ENCODE results near the gene TTC33. TPM values are rescaled to one million over a fixed set of nuclear protein-coding genes. Genes with fewer than 3 reads are reported as not detected.
"Not testable (repeated sequence)": the region's sequence is repeated elsewhere in the genome, so short reads cannot be mapped to it uniquely, and the experiment has no call there.

TTC33 gene
- polyA plus RNA-seq, 4 donors, result 31.5 to 43.9 (median 34.2) TPM

DNA sequence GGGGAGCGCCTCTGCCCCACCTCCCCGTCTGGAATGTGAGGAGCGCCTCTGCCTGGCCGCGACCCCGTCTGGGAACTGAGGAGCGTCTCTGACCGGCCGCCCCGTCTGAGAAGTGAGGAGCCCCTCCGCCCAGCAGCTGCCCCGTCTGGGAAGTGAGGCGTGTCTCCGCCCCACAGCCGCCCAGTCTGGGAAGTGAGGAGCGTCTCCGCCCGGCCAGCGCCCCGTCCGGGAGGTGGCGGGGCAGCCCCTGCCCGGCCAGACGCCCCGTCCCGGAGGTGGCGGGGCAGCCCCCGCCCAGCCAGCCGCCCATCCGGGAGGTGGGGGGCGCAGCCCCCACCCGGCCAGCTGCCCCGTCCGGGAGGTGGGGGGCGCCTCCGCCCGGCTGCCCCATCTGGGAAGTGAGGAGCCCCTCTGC lies 33.3 kb downstream of the TTC33 start:
- DNase-seq (ENCODE audit: low read depth in 4 of 4, low spot score in 2 of 4), result not testable (repeated sequence)

- DNase-seq (ENCODE audit: low read depth in 4 of 4, low spot score in 2 of 4), result no peak
Measured at GRCh38 chr5:40720069-40720468, 35.7 kb downstream of the TTC33 start.

DNA sequence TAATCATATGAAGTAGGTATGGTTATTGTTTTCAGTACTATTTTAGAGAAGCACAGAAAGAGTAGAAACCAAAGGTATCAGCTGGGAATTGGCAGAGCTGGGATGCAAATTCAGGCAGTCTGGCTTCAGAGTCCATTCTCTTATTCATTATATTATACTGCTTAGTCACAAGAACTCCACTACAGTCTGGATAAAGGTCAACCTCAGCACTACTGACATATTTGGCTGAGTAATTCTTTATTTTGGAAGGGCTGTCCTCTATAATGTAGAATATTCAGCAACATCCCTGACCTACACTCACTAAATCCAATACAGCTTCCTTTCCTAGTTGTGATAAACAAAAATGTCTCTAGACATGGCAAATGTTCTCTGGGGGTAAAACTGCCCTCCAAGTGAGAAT lies 38.5 kb downstream of the TTC33 start:
- no peak for DNase-seq (ENCODE audit: low read depth in 4 of 4, low spot score in 2 of 4)

DNA sequence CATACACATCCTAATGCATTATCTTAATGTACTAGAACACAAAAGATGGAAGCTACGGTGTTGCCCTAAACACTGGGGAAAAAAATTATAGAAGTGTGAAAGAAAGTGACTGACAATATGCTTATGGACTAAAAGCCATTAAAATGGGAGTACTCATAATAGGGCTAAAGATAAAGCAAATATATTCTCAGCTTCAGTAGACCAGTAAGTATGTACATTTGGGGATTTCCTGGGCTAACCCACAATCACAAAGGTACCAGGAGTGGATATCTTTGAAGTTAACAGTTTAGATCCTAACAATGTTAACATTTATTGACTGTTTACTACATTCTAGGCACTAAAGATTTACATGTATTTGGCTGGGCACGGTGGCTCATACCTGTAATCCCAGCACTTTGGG lies 39.2 kb downstream of the TTC33 start:
- DNase-seq (ENCODE audit: low read depth in 4 of 4, low spot score in 2 of 4), result no peak

- no peak for DNase-seq (ENCODE audit: low read depth in 4 of 4, low spot score in 2 of 4)
Measured at GRCh38 chr5:40716000-40716399, 39.8 kb downstream of the TTC33 start.

DNA sequence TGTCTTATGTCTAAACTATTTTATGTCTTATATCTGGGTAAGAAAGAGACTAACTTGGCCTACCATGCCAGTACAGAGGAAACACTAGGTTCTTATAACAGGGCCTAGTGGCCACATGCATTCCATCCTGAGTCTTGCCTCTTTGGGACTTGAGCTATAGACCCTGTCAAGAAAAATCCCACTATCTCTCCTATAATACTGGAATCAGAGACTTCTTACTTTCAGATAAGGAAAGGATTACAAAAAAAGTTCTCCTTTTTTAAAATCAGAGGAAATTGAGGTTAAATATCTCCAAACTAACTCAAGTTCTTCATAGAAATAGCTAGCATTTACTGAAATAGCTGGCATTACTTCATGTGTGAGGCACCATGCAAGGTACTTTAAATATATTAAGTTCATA lies 41.8 kb downstream of the TTC33 start:
- no peak for DNase-seq (ENCODE audit: low read depth in 4 of 4, low spot score in 2 of 4)

GRCh38 chr5:40710575-40710974 lies 45.2 kb downstream of the TTC33 start:
- DNase-seq (ENCODE audit: low read depth in 4 of 4, low spot score in 2 of 4), result not testable (repeated sequence)

DNA sequence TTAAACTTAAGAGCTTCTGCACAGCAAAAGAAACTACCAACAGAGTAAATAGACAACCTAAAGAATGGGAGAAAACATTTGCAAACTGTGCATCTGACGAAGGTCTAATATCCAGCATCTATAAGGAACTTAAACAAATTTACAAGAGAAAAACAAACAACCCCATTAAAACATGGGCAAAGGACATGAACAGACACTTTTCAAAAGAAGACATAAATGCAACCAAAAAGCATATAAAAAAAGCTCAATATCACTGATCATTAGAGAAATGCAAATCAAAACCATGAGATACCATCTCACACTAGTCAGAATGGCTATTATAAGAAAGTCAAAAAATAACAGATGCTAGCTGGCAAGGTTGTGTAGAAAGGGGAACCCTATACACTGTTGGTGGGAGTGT lies 50.3 kb downstream of the TTC33 start:
- not testable (repeated sequence) for DNase-seq (ENCODE audit: low read depth in 4 of 4, low spot score in 2 of 4)

DNA sequence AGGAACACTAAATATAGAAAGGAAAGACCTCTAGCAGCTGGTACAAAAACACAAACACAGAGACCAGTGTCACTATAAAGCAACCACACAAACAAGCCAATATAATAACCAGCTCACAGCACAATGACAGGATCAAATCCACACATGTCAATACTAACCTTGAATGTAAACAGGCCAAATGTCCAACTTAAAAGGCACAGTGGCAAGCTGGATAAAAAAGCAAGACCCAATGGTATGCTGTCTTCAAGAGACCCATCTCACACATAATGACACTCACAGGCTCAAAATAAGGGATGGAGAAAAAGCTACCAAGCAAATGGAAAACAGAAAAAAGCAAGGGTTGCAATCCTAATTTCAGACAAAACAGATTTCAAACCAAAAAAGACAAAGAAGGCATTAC lies 53.7 kb downstream of the TTC33 start:
- not testable (repeated sequence) for DNase-seq (ENCODE audit: low read depth in 4 of 4, low spot score in 2 of 4)

DNA sequence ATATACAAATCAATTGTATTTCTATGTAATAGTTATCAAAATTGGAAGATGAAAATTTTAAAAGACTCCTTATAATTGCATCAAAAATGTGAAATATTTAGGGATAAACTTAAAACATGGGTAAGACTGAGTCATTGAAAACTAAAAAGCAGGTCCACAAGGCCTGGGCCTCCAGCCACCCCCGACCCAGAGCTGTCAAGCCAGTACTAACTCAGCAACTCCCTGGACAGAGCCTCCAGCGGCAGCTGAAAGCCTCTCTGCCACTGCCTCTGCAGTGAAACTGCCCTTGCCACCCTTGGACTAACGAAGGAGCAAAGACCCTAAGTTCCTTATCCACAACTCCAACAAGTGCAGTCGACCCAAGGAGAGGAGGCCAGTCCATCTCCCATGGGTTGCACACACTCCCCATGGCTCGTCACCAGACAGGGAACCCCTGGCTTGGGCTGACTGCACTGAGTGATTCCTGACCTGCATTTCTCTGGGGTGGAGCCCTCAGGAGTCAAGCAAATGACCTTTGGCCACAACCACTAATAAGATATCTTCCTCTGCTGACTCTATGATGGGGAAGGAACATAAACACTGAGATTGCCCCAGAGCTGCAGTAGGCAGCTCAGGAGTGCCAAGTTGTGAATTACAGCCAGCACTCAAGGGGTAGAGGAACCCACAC lies 55.5 kb downstream of the TTC33 start:
- DNase-seq (ENCODE audit: low read depth in 4 of 4, low spot score in 2 of 4), result no peak

DNA sequence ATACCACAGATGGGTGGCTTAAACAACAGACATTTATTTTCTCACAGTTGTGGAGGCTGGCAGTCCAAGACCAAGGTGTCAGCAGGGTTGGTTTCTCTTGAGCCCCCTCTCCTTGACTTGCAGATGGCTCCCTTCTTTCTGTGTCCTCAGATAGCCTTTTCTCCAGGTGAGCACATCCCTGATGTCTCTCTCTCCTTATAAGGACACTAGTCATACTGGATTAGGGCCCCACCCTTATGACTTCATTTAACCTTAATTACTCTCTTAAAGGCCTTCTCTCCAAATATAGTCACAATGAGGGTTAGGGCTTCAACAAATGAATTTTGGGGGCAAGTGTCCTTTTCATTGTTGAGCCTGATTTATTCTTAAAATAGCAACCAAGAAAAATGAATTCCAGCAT lies 61.3 kb downstream of the TTC33 start:
- no peak for DNase-seq (ENCODE audit: low read depth in 4 of 4, low spot score in 2 of 4)

DNA sequence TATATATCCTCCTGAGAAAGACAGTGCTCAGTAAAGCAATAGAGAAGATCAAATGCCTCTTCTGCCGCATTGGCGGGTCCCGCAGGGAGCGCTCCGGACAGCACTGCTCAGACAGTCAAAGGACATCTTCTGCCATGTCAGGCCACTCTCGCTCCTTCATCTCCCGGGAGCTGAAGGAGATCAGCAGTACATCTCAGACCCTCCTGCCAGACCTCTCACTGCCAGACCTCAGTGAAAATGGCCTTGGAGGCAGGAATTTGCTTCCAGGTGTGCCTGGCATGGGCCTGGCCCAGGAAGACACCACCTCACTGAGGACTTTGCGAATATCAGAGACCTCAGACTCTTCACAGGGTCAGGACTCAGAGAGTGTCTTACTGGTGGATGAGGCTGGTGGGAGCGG lies 63.9 kb downstream of the TTC33 start:
- DNase-seq (ENCODE audit: low read depth in 4 of 4, low spot score in 2 of 4), result no peak

DNA sequence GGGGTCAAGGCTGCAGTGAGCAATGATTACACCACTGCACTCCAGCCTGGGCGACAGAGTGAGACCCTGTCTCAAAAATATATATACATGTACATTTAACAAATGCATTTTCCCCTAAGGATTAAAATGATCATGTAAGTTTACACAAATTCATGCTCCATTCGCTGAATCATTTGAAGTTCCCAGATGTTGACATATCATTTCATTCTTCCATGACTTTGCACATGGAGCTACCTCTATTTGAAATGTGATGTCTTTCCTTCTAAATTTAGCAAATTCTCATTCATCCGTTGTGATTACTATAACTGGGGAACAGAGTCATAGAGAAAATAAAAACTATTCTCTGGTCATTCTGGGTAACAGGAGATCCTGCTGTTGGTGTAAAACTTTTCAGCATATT lies 65.5 kb downstream of the TTC33 start:
- no peak for DNase-seq (ENCODE audit: low read depth in 4 of 4, low spot score in 2 of 4)

- no peak for DNase-seq (ENCODE audit: low read depth in 4 of 4, low spot score in 2 of 4)
Measured at GRCh38 chr5:40689438-40689837, 66.3 kb downstream of the TTC33 start.

DNA sequence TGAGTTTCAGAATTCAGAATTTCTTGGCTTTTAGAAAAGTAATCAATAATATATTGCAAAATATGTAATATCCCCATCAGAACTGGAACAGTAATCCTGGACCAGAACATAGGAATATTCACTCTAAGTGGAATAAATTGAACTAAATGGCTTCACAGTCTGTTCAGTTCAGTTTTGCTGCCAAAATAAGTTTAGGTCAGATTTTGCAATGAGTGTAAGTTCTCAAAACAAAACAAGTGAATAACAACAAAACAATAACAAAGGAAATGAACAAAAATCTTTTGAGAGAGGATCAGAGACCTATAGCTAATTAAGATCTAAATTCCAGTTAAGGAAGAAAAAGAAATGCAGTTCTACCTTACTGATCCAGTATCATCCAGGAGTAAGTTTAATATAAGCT lies 66.8 kb downstream of the TTC33 start:
- no peak for DNase-seq (ENCODE audit: low read depth in 4 of 4, low spot score in 2 of 4)

DNA sequence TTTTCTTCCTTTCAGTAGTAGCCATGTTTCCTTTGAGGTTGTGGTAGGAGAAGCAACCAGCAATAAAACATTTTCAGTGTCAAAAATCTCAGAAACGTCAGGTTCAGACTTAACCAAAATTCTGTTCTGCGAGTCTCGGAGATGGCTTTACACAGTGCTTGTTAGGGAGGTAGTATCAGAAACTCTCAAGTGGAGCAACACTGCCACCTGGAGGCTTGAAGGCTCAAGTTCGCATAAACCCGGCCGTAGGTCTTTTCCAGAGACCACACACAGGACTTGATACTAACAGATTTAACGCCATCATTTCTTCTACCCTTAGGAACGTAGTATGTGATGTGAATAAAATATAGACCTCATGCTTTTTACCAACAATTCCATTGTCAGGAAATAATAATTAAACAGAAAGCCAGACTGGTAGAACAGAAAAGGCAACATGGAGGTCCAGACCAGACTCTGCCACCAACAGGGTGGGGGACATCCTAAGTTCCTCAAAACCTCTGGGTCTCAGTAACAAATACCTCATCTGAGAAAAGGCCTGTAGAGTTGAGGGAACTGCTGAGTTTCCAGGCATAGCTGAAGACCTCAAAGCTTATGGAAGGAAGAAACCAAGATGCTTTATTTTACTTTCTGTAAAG lies 67.5 kb downstream of the TTC33 start:
- peak in 3 of 4 donors; percentile 69 to 83 (median 76) for DNase-seq (ENCODE audit: low read depth in 4 of 4, low spot score in 2 of 4)

- no peak for DNase-seq (ENCODE audit: low read depth in 4 of 4, low spot score in 2 of 4)
Measured at GRCh38 chr5:40687321-40687720, 68.4 kb downstream of the TTC33 start.

DNA sequence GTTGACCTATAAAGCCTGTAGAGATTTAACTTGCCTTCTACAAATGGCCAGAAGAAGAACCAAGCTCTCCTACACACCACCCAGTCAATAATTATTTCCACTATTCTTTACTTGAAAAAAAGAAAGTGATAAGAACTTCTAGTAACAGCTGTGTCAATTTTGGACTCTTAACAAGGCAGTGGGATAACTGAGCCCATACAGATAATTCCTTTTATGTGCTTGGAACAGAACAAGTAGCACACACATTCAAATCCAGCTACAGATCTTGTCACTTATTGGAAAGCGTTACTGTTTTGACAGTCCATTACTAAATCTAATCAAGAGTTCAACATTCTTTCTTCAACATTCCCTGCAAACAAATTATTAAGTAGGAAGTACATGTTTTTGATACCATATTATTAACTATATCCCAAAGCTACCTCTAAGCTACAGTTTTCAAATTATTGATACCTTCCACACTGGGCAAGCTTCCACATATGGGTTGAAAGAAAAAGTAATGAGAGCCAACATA lies 69.7 kb downstream of the TTC33 start:
- no peak for DNase-seq (ENCODE audit: low read depth in 4 of 4, low spot score in 2 of 4)

DNA sequence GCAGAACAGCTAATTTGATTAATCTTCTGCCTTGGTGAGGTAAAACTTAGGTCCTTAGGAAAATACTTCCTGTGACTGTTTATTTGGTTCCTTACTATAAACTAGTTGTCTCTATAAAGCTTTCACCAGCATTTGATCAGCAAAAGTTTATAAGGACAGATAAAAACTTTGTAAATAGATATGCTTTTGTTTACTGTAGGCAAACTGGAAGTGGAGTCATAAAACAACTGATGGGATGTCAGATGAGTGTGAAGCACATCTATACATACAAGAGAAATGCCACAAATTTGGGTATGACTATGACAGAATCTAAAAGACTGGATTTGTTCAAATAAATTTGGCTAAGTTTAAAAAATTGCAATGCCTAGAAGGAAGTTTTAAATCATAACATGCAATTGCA lies 70.6 kb downstream of the TTC33 start:
- no peak for DNase-seq (ENCODE audit: low read depth in 4 of 4, low spot score in 2 of 4)

GRCh38 chr5:40683305-40683704 lies 72.5 kb downstream of the TTC33 start:
- DNase-seq (ENCODE audit: low read depth in 4 of 4, low spot score in 2 of 4), result no peak

- DNase-seq (ENCODE audit: low read depth in 4 of 4, low spot score in 2 of 4), result no peak
Measured at GRCh38 chr5:40682154-40683017, 73.4 kb downstream of the TTC33 start.
